ENCODE results near the gene DAPK1. TPM values are rescaled to one million over a fixed set of nuclear protein-coding genes. Genes with fewer than 3 reads are reported as not detected.

The DAPK1 gene
- total RNA-seq, 1 experiment from 2014 or later: not detected

GRCh38 chr9:87517732-87518131 is 20.1 kb downstream of the DAPK1 start:
- no peaks in the 10 kb centered on the region for H3K9me3 ChIP-seq (ENCODE audit: low read length)
- no peak overlapping the region for H3K9ac ChIP-seq (ENCODE audit: low read length)
- H3K27me3 ChIP-seq (ENCODE audit: low read length): no peaks in the 10 kb centered on the region
- H4K20me1 ChIP-seq (ENCODE audit: insufficient read depth, low read depth, low read length): no peaks in the 10 kb centered on the region
- no peaks in the 10 kb centered on the region for H3K79me2 ChIP-seq (ENCODE audit: low read length)
- no peak overlapping the region for H3K27ac ChIP-seq (ENCODE audit: low read length)
- no peak overlapping the region for H3K4me2 ChIP-seq (ENCODE audit: low read depth, low read length, poor library complexity, severe bottlenecking)
- H3K36me3 ChIP-seq (ENCODE audit: insufficient read depth, low read length): no peaks in the 10 kb centered on the region
- no peaks in the 10 kb centered on the region for H3K9me2 ChIP-seq (replicated peaks; ENCODE audit: insufficient read depth, low read length)
- DNase-seq: no peak
- H3K4me3 ChIP-seq (ENCODE audit: low read length): no peak overlapping the region
- H2AFZ ChIP-seq (ENCODE audit: low read length): no peak overlapping the region
- H3K4me1 ChIP-seq (ENCODE audit: low read length): no peaks in the 10 kb centered on the region

GRCh38 chr9:87518702-87519335 is 21.2 kb downstream of the DAPK1 start:
- no peaks in the 10 kb centered on the region for H3K9me3 ChIP-seq (ENCODE audit: low read length)
- no peak overlapping the region for H3K4me2 ChIP-seq (ENCODE audit: low read depth, low read length, poor library complexity, severe bottlenecking)
- no peaks in the 10 kb centered on the region for H3K36me3 ChIP-seq (ENCODE audit: insufficient read depth, low read length)
- no peaks in the 10 kb centered on the region for H3K4me1 ChIP-seq (ENCODE audit: low read length)
- no peak overlapping the region for H3K9ac ChIP-seq (ENCODE audit: low read length)
- no peak for DNase-seq
- H3K4me3 ChIP-seq (ENCODE audit: low read length): no peak overlapping the region
- no peaks in the 10 kb centered on the region for H4K20me1 ChIP-seq (ENCODE audit: insufficient read depth, low read depth, low read length)
- H3K27me3 ChIP-seq (ENCODE audit: low read length): no peaks in the 10 kb centered on the region
- H3K9me2 ChIP-seq (replicated peaks; ENCODE audit: insufficient read depth, low read length): no peaks in the 10 kb centered on the region
- H3K27ac ChIP-seq (ENCODE audit: low read length): no peak overlapping the region
- no peaks in the 10 kb centered on the region for H3K79me2 ChIP-seq (ENCODE audit: low read length)
- no peak overlapping the region for H2AFZ ChIP-seq (ENCODE audit: low read length)

- Histone ChIP-seq H3K4me2 (ENCODE audit: low read depth, low read length, poor library complexity, severe bottlenecking) (no peak overlapping the region), H3K27me3 (ENCODE audit: low read length) (no peaks in the 10 kb centered on the region), H3K36me3 (ENCODE audit: insufficient read depth, low read length) (no peaks in the 10 kb centered on the region), H2AFZ (ENCODE audit: low read length) (no peak overlapping the region), H3K9ac (ENCODE audit: low read length) (no peak overlapping the region), H3K27ac (ENCODE audit: low read length) (no peak overlapping the region), H3K79me2 (ENCODE audit: low read length) (no peaks in the 10 kb centered on the region), H4K20me1 (ENCODE audit: insufficient read depth, low read depth, low read length) (no peaks in the 10 kb centered on the region), H3K4me3 (ENCODE audit: low read length) (no peak overlapping the region), H3K9me2 (replicated peaks; ENCODE audit: insufficient read depth, low read length) (no peaks in the 10 kb centered on the region), H3K4me1 (ENCODE audit: low read length) (no peaks in the 10 kb centered on the region), H3K9me3 (ENCODE audit: low read length) (no peaks in the 10 kb centered on the region)
- no peak for DNase-seq
Observed at GRCh38 chr9:87519461-87519860, 21.8 kb downstream of the DAPK1 start.

- no peak for DNase-seq
- Histone ChIP-seq H4K20me1 (ENCODE audit: insufficient read depth, low read depth, low read length) (no peaks in the 10 kb centered on the region), H3K36me3 (ENCODE audit: insufficient read depth, low read length) (no peaks in the 10 kb centered on the region), H2AFZ (ENCODE audit: low read length) (no peak overlapping the region), H3K27me3 (ENCODE audit: low read length) (no peaks in the 10 kb centered on the region), H3K9me2 (replicated peaks; ENCODE audit: insufficient read depth, low read length) (no peaks in the 10 kb centered on the region), H3K4me1 (ENCODE audit: low read length) (no peaks in the 10 kb centered on the region), H3K9me3 (ENCODE audit: low read length) (no peaks in the 10 kb centered on the region), H3K4me2 (ENCODE audit: low read depth, low read length, poor library complexity, severe bottlenecking) (no peak overlapping the region), H3K27ac (ENCODE audit: low read length) (no peak overlapping the region), H3K79me2 (ENCODE audit: low read length) (no peaks in the 10 kb centered on the region), H3K9ac (ENCODE audit: low read length) (no peak overlapping the region), H3K4me3 (ENCODE audit: low read length) (no peak overlapping the region)
Observed at GRCh38 chr9:87520172-87520683, 22.6 kb downstream of the DAPK1 start.

- H3K9me2 ChIP-seq (replicated peaks; ENCODE audit: insufficient read depth, low read length): no peaks in the 10 kb centered on the region
- no peaks in the 10 kb centered on the region for H3K27me3 ChIP-seq (ENCODE audit: low read length)
- DNase-seq: no peak
- no peaks in the 10 kb centered on the region for H3K36me3 ChIP-seq (ENCODE audit: insufficient read depth, low read length)
- no peak overlapping the region for H3K9ac ChIP-seq (ENCODE audit: low read length)
- H4K20me1 ChIP-seq (ENCODE audit: insufficient read depth, low read depth, low read length): no peaks in the 10 kb centered on the region
- H3K4me2 ChIP-seq (ENCODE audit: low read depth, low read length, poor library complexity, severe bottlenecking): no peak overlapping the region
- no peak overlapping the region for H2AFZ ChIP-seq (ENCODE audit: low read length)
- H3K27ac ChIP-seq (ENCODE audit: low read length): no peak overlapping the region
- H3K4me3 ChIP-seq (ENCODE audit: low read length): no peak overlapping the region
- H3K4me1 ChIP-seq (ENCODE audit: low read length): no peaks in the 10 kb centered on the region
- H3K79me2 ChIP-seq (ENCODE audit: low read length): no peaks in the 10 kb centered on the region
- H3K9me3 ChIP-seq (ENCODE audit: low read length): no peaks in the 10 kb centered on the region
Observed at GRCh38 chr9:87521834-87522233, 24.2 kb downstream of the DAPK1 start.

- Histone ChIP-seq H3K36me3 (ENCODE audit: insufficient read depth, low read length) (no peaks in the 10 kb centered on the region), H4K20me1 (ENCODE audit: insufficient read depth, low read depth, low read length) (no peaks in the 10 kb centered on the region), H3K4me3 (ENCODE audit: low read length) (no peak overlapping the region), H3K4me2 (ENCODE audit: low read depth, low read length, poor library complexity, severe bottlenecking) (no peak overlapping the region), H2AFZ (ENCODE audit: low read length) (no peak overlapping the region), H3K9me3 (ENCODE audit: low read length) (no peaks in the 10 kb centered on the region), H3K27ac (ENCODE audit: low read length) (no peak overlapping the region), H3K4me1 (ENCODE audit: low read length) (no peaks in the 10 kb centered on the region), H3K9me2 (replicated peaks; ENCODE audit: insufficient read depth, low read length) (no peaks in the 10 kb centered on the region), H3K9ac (ENCODE audit: low read length) (no peak overlapping the region), H3K79me2 (ENCODE audit: low read length) (no peaks in the 10 kb centered on the region), H3K27me3 (ENCODE audit: low read length) (no peaks in the 10 kb centered on the region)
- DNase-seq: no peak
Observed at GRCh38 chr9:87524061-87524460, 26.4 kb downstream of the DAPK1 start.

GRCh38 chr9:87525546-87526303 is 28.1 kb downstream of the DAPK1 start:
- no peaks in the 10 kb centered on the region for H3K79me2 ChIP-seq (ENCODE audit: low read length)
- H3K9me2 ChIP-seq (replicated peaks; ENCODE audit: insufficient read depth, low read length): no peaks in the 10 kb centered on the region
- H4K20me1 ChIP-seq (ENCODE audit: insufficient read depth, low read depth, low read length): no peaks in the 10 kb centered on the region
- H3K4me2 ChIP-seq (ENCODE audit: low read depth, low read length, poor library complexity, severe bottlenecking): no peak overlapping the region
- no peak overlapping the region for H3K9ac ChIP-seq (ENCODE audit: low read length)
- H3K4me1 ChIP-seq (ENCODE audit: low read length): no peaks in the 10 kb centered on the region
- no peak overlapping the region for H3K4me3 ChIP-seq (ENCODE audit: low read length)
- no peaks in the 10 kb centered on the region for H3K9me3 ChIP-seq (ENCODE audit: low read length)
- no peaks in the 10 kb centered on the region for H3K36me3 ChIP-seq (ENCODE audit: insufficient read depth, low read length)
- no peak overlapping the region for H2AFZ ChIP-seq (ENCODE audit: low read length)
- no peaks in the 10 kb centered on the region for H3K27me3 ChIP-seq (ENCODE audit: low read length)
- DNase-seq: no peak
- no peak overlapping the region for H3K27ac ChIP-seq (ENCODE audit: low read length)

- no peak for DNase-seq
- no peaks in the 10 kb centered on the region for H3K4me1 ChIP-seq (ENCODE audit: low read length)
- H3K9ac ChIP-seq (ENCODE audit: low read length): no peak overlapping the region
- no peak overlapping the region for H3K27ac ChIP-seq (ENCODE audit: low read length)
- no peak overlapping the region for H3K4me3 ChIP-seq (ENCODE audit: low read length)
- H3K27me3 ChIP-seq (ENCODE audit: low read length): no peaks in the 10 kb centered on the region
- no peaks in the 10 kb centered on the region for H3K9me2 ChIP-seq (replicated peaks; ENCODE audit: insufficient read depth, low read length)
- H2AFZ ChIP-seq (ENCODE audit: low read length): no peak overlapping the region
- no peak overlapping the region for H3K4me2 ChIP-seq (ENCODE audit: low read depth, low read length, poor library complexity, severe bottlenecking)
- no peaks in the 10 kb centered on the region for H3K79me2 ChIP-seq (ENCODE audit: low read length)
- no peaks in the 10 kb centered on the region for H3K36me3 ChIP-seq (ENCODE audit: insufficient read depth, low read length)
- no peaks in the 10 kb centered on the region for H3K9me3 ChIP-seq (ENCODE audit: low read length)
- no peaks in the 10 kb centered on the region for H4K20me1 ChIP-seq (ENCODE audit: insufficient read depth, low read depth, low read length)
Observed at GRCh38 chr9:87527211-87527916, 29.7 kb downstream of the DAPK1 start.

All from Karpas-422 (cell line).